SK-N-SH (cell line): ENCODE data around the gene GMEB1.
"Not testable (repeated sequence)": the region's sequence is repeated elsewhere in the genome, so short reads cannot be mapped to it uniquely, and the experiment has no call there.

ENCODE experiments used
- CHD2 ChIP-seq: fragments of 150-350 bp; IDR thresholded peaks from 2 replicates; pipeline ENCODE4 v1.6.1; 2018; ENCODE audit warnings: low read length; ENCODE audit not compliant: partially characterized antibody
- EP300 ChIP-seq, 2 experiments: IDR thresholded peaks; 2 replicates each; pipeline versions ENCODE4 v1.4.0 to v1.6.1; 2012; ENCODE audit warnings: borderline replicate concordance in 1 of 2, low read depth in 1 of 2, low read length in 1 of 2
- FOXJ3 ChIP-seq: sonication (generic); formaldehyde crosslinking; IDR thresholded peaks from 2 replicates; pipeline ENCODE4 v1.5.1; 2020; ENCODE audit warnings: mild to moderate bottlenecking, missing genetic modification reagents
- GABPA ChIP-seq: IDR thresholded peaks from 2 replicates; pipeline ENCODE4 v1.4.0; 2012; ENCODE audit warnings: low read depth, mild to moderate bottlenecking
- RAD21 ChIP-seq: IDR thresholded peaks from 2 replicates; pipeline ENCODE4 v1.6.1; 2012; ENCODE audit warnings: mild to moderate bottlenecking, low read length
- TAF1 ChIP-seq: IDR thresholded peaks from 2 replicates; pipeline ENCODE4 v1.6.1; 2012; ENCODE audit warnings: low read depth, mild to moderate bottlenecking, low read length, moderate library complexity, borderline replicate concordance
- TEAD4 ChIP-seq: IDR thresholded peaks from 2 replicates; pipeline ENCODE4 v1.4.0; 2012; ENCODE audit warnings: mild to moderate bottlenecking, borderline replicate concordance; ENCODE audit not compliant: insufficient read depth
- TF ChIP-seq, protein P1 (sequence below): IDR thresholded peaks from 2 replicates; pipeline ENCODE4; 2012
- TF ChIP-seq, protein P2 (sequence below): IDR thresholded peaks from 2 replicates; pipeline ENCODE4 v1.4.0; 2012; ENCODE audit warnings: low read depth, borderline replicate concordance
- TF ChIP-seq, protein P3 (sequence below): IDR thresholded peaks from 2 replicates; pipeline ENCODE4 v1.6.1; 2012; ENCODE audit warnings: mild to moderate bottlenecking, low read depth, low read length, moderate library complexity

DNA sequence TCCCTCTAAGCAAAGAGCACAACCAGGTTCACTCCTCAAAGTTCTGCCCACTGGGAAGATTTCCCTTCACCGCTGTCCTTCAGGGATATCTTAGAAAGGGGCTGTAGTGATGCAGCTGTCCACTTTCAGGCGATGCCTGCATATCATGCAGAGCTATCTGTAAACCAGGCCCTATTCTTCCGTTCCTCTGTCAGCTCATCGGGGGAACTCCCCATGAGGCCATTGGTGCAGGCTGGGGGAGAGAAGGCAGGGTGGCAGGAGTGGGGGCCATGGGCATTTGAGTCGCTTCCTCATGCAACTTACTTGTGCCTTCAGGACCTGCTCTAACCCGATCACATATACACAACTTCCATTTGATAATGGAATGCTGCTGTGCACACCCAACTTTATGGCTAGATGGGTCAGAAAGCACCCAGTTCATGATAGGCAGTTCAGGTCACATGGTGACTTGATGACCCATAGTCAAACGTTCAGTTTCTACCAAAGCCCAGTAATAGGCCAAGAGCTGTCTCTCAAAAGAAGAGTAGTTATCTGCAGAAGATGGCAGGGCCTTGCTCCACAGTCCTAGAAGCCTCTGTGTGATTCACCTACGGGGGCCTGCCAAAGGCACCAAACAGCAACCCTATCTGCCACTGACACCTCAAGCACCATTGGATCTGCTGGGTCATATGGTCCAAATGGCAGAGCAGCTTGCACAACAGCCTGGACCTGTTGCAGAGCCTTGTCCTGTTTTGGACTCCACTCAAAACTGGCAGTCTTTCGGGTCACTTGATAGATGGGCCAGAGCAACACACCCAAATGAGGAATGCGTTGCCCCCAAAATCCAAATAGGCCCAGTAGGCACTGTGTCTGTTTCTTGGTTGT, 12.9 kb upstream of the GMEB1 start:
- not testable (repeated sequence) for TF ChIP-seq GABPA; TEAD4; EP300 (IDR thresholded peaks at IDR 0.05; ENCODE audit: borderline replicate concordance in 1 of 2, low read depth in 1 of 2, low read length in 1 of 2); RAD21; FOXJ3 (CRISPR knock-in tag); CHD2; TAF1
- TF ChIP-seq, protein P1, sequence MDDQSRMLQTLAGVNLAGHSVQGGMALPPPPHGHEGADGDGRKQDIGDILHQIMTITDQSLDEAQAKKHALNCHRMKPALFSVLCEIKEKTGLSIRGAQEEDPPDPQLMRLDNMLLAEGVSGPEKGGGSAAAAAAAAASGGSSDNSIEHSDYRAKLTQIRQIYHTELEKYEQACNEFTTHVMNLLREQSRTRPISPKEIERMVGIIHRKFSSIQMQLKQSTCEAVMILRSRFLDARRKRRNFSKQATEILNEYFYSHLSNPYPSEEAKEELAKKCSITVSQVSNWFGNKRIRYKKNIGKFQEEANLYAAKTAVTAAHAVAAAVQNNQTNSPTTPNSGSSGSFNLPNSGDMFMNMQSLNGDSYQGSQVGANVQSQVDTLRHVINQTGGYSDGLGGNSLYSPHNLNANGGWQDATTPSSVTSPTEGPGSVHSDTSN = not testable (repeated sequence)
- TF ChIP-seq, protein P2, sequence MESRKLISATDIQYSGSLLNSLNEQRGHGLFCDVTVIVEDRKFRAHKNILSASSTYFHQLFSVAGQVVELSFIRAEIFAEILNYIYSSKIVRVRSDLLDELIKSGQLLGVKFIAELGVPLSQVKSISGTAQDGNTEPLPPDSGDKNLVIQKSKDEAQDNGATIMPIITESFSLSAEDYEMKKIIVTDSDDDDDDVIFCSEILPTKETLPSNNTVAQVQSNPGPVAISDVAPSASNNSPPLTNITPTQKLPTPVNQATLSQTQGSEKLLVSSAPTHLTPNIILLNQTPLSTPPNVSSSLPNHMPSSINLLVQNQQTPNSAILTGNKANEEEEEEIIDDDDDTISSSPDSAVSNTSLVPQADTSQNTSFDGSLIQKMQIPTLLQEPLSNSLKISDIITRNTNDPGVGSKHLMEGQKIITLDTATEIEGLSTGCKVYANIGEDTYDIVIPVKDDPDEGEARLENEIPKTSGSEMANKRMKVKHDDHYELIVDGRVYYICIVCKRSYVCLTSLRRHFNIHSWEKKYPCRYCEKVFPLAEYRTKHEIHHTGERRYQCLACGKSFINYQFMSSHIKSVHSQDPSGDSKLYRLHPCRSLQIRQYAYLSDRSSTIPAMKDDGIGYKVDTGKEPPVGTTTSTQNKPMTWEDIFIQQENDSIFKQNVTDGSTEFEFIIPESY = not testable (repeated sequence)
- TF ChIP-seq, protein P3, sequence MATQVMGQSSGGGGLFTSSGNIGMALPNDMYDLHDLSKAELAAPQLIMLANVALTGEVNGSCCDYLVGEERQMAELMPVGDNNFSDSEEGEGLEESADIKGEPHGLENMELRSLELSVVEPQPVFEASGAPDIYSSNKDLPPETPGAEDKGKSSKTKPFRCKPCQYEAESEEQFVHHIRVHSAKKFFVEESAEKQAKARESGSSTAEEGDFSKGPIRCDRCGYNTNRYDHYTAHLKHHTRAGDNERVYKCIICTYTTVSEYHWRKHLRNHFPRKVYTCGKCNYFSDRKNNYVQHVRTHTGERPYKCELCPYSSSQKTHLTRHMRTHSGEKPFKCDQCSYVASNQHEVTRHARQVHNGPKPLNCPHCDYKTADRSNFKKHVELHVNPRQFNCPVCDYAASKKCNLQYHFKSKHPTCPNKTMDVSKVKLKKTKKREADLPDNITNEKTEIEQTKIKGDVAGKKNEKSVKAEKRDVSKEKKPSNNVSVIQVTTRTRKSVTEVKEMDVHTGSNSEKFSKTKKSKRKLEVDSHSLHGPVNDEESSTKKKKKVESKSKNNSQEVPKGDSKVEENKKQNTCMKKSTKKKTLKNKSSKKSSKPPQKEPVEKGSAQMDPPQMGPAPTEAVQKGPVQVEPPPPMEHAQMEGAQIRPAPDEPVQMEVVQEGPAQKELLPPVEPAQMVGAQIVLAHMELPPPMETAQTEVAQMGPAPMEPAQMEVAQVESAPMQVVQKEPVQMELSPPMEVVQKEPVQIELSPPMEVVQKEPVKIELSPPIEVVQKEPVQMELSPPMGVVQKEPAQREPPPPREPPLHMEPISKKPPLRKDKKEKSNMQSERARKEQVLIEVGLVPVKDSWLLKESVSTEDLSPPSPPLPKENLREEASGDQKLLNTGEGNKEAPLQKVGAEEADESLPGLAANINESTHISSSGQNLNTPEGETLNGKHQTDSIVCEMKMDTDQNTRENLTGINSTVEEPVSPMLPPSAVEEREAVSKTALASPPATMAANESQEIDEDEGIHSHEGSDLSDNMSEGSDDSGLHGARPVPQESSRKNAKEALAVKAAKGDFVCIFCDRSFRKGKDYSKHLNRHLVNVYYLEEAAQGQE = not testable (repeated sequence)
